HepG2 (cell line): ENCODE measurements around the gene CNDP1.

ENCODE experiments used
- AHDC1 ChIP-seq: sonication (generic); formaldehyde crosslinking; IDR thresholded peaks from 2 replicates; pipeline ENCODE4 v1.5.1; 2020; ENCODE audit warnings: mild to moderate bottlenecking, missing genetic modification reagents, borderline replicate concordance
- GABPB1 ChIP-seq: IDR thresholded peaks from 2 replicates; pipeline ENCODE4 v1.6.1; 2016; ENCODE audit warnings: mild to moderate bottlenecking, missing genetic modification reagents, moderate library complexity, missing compliant biosample characterization
- JDP2 ChIP-seq: sonication (generic); formaldehyde crosslinking; IDR thresholded peaks from 2 replicates; pipeline ENCODE4 v1.8.1; 2022; ENCODE audit warnings: missing genetic modification reagents, borderline replicate concordance
- MTA3 ChIP-seq: sonication (generic); formaldehyde crosslinking; IDR thresholded peaks from 2 replicates; pipeline ENCODE4 v1.4.0; 2020; ENCODE audit warnings: missing genetic modification reagents
- PREB ChIP-seq: sonication (generic); formaldehyde crosslinking; IDR thresholded peaks from 2 replicates; pipeline ENCODE4 v1.4.0; 2020; ENCODE audit warnings: missing genetic modification reagents
- SAFB2 ChIP-seq: sonication (generic); formaldehyde crosslinking; IDR thresholded peaks from 2 replicates; pipeline ENCODE4 v1.5.1; 2020; ENCODE audit warnings: missing genetic modification reagents, low read depth, mild to moderate bottlenecking, borderline replicate concordance
- SP4 ChIP-seq: sonication (generic); formaldehyde crosslinking; IDR thresholded peaks from 2 replicates; pipeline ENCODE4 v1.8.1; 2023; ENCODE audit warnings: mild to moderate bottlenecking, missing genetic modification reagents
- TFAP4 ChIP-seq: sonication (generic); IDR thresholded peaks from 2 replicates; pipeline ENCODE4 v1.6.1; 2016; ENCODE audit warnings: low read depth, borderline replicate concordance
- ZNF878 ChIP-seq: sonication (generic); formaldehyde crosslinking; IDR thresholded peaks from 2 replicates; pipeline ENCODE4 v1.8.1; 2023; ENCODE audit warnings: mild to moderate bottlenecking, missing genetic modification reagents, moderate library complexity
- TF ChIP-seq, protein P1 (sequence below): sonication (generic); formaldehyde crosslinking; IDR thresholded peaks from 2 replicates; pipeline ENCODE4 v1.4.0; 2020; ENCODE audit warnings: missing genetic modification reagents
- TF ChIP-seq, protein P2 (sequence below): sonication (generic); formaldehyde crosslinking; IDR thresholded peaks from 2 replicates; pipeline ENCODE4 v1.4.0; 2020; ENCODE audit warnings: missing genetic modification reagents, borderline replicate concordance

DNA sequence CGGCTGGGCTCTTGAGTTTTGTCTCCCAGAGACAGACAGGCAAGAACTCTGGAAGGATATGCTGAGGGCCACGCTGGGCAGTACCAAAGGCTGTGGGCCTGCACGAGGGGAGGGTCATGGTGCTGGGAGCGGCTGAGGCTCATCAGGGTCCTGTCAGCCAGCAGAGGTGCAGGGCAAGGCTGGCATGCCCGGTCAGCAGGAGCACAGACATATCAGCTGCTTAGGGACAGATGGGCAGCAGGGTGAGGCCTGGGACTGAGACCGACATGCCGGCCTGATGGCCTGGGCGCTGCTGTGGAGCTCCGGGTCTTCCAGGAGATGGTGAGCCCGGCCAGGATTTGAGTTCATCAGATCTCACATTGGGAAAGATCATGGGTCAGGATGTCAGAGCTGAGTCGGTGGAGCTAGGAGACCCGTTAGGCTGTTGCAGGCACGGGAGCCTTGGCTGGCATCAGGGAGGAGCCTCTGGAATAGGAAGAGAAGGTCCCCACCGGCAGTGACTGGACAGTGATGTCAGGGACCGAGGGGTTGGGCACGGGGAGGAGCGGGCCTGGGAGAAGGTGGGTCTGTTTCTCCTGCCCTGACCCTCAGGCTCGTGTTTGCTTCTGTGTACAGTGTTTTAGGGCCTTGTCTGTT, 19.3 kb upstream of the CNDP1 start:
- TF ChIP-seq AHDC1 (CRISPR knock-in tag) (no peak), ZNF878 (CRISPR knock-in tag) (no peak), TFAP4 (no peak), SAFB2 (CRISPR knock-in tag) (no peak), MTA3 (CRISPR knock-in tag) (no peak), GABPB1 (no peak), SP4 (CRISPR knock-in tag) (no peak), JDP2 (no peak), PREB (no peak)
- TF ChIP-seq, protein P1, sequence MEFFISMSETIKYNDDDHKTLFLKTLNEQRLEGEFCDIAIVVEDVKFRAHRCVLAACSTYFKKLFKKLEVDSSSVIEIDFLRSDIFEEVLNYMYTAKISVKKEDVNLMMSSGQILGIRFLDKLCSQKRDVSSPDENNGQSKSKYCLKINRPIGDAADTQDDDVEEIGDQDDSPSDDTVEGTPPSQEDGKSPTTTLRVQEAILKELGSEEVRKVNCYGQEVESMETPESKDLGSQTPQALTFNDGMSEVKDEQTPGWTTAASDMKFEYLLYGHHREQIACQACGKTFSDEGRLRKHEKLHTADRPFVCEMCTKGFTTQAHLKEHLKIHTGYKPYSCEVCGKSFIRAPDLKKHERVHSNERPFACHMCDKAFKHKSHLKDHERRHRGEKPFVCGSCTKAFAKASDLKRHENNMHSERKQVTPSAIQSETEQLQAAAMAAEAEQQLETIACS (CRISPR knock-in tag) = no peak
- TF ChIP-seq, protein P2, sequence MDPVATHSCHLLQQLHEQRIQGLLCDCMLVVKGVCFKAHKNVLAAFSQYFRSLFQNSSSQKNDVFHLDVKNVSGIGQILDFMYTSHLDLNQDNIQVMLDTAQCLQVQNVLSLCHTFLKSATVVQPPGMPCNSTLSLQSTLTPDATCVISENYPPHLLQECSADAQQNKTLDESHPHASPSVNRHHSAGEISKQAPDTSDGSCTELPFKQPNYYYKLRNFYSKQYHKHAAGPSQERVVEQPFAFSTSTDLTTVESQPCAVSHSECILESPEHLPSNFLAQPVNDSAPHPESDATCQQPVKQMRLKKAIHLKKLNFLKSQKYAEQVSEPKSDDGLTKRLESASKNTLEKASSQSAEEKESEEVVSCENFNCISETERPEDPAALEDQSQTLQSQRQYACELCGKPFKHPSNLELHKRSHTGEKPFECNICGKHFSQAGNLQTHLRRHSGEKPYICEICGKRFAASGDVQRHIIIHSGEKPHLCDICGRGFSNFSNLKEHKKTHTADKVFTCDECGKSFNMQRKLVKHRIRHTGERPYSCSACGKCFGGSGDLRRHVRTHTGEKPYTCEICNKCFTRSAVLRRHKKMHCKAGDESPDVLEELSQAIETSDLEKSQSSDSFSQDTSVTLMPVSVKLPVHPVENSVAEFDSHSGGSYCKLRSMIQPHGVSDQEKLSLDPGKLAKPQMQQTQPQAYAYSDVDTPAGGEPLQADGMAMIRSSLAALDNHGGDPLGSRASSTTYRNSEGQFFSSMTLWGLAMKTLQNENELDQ (CRISPR knock-in tag) = no peak
